Measurements from ENCODE around the gene PRR33. TPM values are rescaled to one million over a fixed set of nuclear protein-coding genes. Genes with fewer than 3 reads are reported as not detected.

PRR33 gene
- total and polyA plus RNA-seq, 2 donors (not counting 3 experiments of a cell fraction or from before 2014, with no cell fraction given): not detected

- no TSS peak for BruUV-seq (replicated peaks)
- dilution Hi-C loops (cut with MboI; ENCODE audit: extremely low pct_ligation_motif_present, low sequenced_read_pairs): no loop called here
- POLR2A ChIA-PET: no interaction called here
These were observed 36.3 kb upstream of the PRR33 start for GRCh38 chr11:1927848-1928469.

More at GRCh38 chr11:1927848-1928469, 36.3 kb upstream of the PRR33 start:
- no peak for DNase-seq (ENCODE audit: low read depth, low spot score)
- no peaks in the 10 kb centered on the region for H4K20me1 ChIP-seq (replicated peaks; ENCODE audit: control insufficient read depth, extremely low read depth, insufficient read depth, low read length)
- H3K4me1 ChIP-seq (ENCODE audit: control insufficient read depth, extremely low read depth, insufficient read depth, low read length): no peaks in the 10 kb centered on the region
- no peak overlapping the region for H2AFZ ChIP-seq (ENCODE audit: low read depth, low read length)
- no peaks in the 10 kb centered on the region for H3K9me1 ChIP-seq (replicated peaks; ENCODE audit: control insufficient read depth, extremely low read depth, insufficient read depth, low read length)
- H3K79me2 ChIP-seq (ENCODE audit: control insufficient read depth, insufficient read depth, low read length): no peaks in the 10 kb centered on the region
- no peaks in the 10 kb centered on the region for H3K36me3 ChIP-seq (ENCODE audit: control insufficient read depth in 2 of 2, extremely low read depth in 1 of 2, insufficient read depth in 2 of 2, low read length in 2 of 2)
- H3K27me3 ChIP-seq (ENCODE audit: control insufficient read depth in 2 of 2, insufficient read depth in 2 of 2, low read length in 2 of 2): no peaks in the 10 kb centered on the region
- H3K4me2 ChIP-seq (ENCODE audit: insufficient read depth, low read length): no peak overlapping the region
- no peak for TF ChIP-seq POLR2A (IDR thresholded peaks at IDR 0.05; ENCODE audit: low read depth, low read length)
- no peak for TF ChIP-seq MYC (IDR thresholded peaks at IDR 0.05; ENCODE audit: low read depth, low read length)
- no peak for TF ChIP-seq JUN (IDR thresholded peaks at IDR 0.05; ENCODE audit: borderline replicate concordance, insufficient read depth, insufficient read length, low read depth)
- no peak for TF ChIP-seq GATA2 (IDR thresholded peaks at IDR 0.05; ENCODE audit: insufficient read depth, insufficient read length, low read depth, low read length)
- TF ChIP-seq, protein P1, sequence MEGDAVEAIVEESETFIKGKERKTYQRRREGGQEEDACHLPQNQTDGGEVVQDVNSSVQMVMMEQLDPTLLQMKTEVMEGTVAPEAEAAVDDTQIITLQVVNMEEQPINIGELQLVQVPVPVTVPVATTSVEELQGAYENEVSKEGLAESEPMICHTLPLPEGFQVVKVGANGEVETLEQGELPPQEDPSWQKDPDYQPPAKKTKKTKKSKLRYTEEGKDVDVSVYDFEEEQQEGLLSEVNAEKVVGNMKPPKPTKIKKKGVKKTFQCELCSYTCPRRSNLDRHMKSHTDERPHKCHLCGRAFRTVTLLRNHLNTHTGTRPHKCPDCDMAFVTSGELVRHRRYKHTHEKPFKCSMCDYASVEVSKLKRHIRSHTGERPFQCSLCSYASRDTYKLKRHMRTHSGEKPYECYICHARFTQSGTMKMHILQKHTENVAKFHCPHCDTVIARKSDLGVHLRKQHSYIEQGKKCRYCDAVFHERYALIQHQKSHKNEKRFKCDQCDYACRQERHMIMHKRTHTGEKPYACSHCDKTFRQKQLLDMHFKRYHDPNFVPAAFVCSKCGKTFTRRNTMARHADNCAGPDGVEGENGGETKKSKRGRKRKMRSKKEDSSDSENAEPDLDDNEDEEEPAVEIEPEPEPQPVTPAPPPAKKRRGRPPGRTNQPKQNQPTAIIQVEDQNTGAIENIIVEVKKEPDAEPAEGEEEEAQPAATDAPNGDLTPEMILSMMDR (IDR thresholded peaks at IDR 0.05; ENCODE audit: extremely low read depth in 1 of 2, insufficient read depth in 1 of 2, low read depth in 1 of 2, low read length in 2 of 2): no peak
- no peak for TF ChIP-seq FOS (IDR thresholded peaks at IDR 0.05; ENCODE audit: borderline replicate concordance, insufficient read depth, low read length)
- TF ChIP-seq, protein P2, sequence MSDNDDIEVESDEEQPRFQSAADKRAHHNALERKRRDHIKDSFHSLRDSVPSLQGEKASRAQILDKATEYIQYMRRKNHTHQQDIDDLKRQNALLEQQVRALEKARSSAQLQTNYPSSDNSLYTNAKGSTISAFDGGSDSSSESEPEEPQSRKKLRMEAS (IDR thresholded peaks at IDR 0.05; ENCODE audit: insufficient read depth, insufficient read length): no peak
- no peak for TF ChIP-seq EZH2 (IDR thresholded peaks at IDR 0.05; ENCODE audit: borderline replicate concordance, low read depth, low read length, severe bottlenecking)
- TF ChIP-seq POLR2AphosphoS5 (IDR thresholded peaks at IDR 0.05; ENCODE audit: insufficient read depth, low read depth, low read length): no peak
- H3K9ac ChIP-seq (replicated peaks; ENCODE audit: extremely low read depth, insufficient read depth, low read length): no peak overlapping the region
- no peak overlapping the region for H3K4me3 ChIP-seq (replicated peaks in 1 of 3; ENCODE audit: insufficient read depth in 1 of 3, low read depth in 1 of 3, low read length in 3 of 3)
- H3K9me3 ChIP-seq (replicated peaks; ENCODE audit: control insufficient read depth, insufficient read depth, low read length): no peaks in the 10 kb centered on the region
- intact Hi-C loops (cut with micrococcal nuclease): no loop called here
- no peak for FAIRE-seq
- CTCF ChIA-PET: no interaction called here
- no peak overlapping the region for H3K27ac ChIP-seq (ENCODE audit: insufficient read depth, low read depth, low read length)
